VCaP (cell line): ENCODE measurements around the gene DEPP1.

Source experiments
- H3K27ac ChIP-seq: fragments of 450-650 bp; 2 replicates; pipeline ENCODE4 v1.5.1; 2017
- TF ChIP-seq, protein P1 (sequence below): fragments of 450-650 bp; conservative IDR thresholded peaks from 2 replicates; pipeline ENCODE4 v1.5.1; 2017; ENCODE audit warnings: mild to moderate bottlenecking, moderate library complexity

The DEPP1 gene

DNA sequence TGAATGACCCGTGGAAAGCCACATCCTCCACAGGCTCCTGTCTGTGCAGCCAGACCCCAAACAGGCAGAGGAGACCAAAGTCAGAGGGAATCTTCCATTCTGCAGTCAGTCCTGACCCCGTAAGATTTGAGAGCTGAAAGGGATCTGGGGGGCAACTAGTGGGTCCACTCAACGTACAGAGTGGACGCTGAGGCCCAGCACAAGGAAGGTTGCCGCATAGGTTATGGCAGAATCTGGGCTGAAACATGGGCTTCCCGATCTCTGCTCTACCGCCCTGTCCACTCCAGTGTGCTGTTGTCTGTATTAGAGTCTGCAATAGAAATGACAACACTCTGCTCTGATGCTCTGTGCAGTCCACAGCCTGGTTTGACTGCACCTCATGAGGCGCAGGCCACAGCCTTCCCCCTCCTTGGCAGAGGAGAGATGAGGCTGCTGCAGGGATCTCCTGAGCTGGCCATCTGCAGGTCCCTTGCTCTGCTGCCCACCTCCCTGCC lies 14.2 kb upstream of the DEPP1 start:
- no peak overlapping the region for H3K27ac ChIP-seq
- TF ChIP-seq, protein P1, sequence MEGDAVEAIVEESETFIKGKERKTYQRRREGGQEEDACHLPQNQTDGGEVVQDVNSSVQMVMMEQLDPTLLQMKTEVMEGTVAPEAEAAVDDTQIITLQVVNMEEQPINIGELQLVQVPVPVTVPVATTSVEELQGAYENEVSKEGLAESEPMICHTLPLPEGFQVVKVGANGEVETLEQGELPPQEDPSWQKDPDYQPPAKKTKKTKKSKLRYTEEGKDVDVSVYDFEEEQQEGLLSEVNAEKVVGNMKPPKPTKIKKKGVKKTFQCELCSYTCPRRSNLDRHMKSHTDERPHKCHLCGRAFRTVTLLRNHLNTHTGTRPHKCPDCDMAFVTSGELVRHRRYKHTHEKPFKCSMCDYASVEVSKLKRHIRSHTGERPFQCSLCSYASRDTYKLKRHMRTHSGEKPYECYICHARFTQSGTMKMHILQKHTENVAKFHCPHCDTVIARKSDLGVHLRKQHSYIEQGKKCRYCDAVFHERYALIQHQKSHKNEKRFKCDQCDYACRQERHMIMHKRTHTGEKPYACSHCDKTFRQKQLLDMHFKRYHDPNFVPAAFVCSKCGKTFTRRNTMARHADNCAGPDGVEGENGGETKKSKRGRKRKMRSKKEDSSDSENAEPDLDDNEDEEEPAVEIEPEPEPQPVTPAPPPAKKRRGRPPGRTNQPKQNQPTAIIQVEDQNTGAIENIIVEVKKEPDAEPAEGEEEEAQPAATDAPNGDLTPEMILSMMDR: no peak

DNA sequence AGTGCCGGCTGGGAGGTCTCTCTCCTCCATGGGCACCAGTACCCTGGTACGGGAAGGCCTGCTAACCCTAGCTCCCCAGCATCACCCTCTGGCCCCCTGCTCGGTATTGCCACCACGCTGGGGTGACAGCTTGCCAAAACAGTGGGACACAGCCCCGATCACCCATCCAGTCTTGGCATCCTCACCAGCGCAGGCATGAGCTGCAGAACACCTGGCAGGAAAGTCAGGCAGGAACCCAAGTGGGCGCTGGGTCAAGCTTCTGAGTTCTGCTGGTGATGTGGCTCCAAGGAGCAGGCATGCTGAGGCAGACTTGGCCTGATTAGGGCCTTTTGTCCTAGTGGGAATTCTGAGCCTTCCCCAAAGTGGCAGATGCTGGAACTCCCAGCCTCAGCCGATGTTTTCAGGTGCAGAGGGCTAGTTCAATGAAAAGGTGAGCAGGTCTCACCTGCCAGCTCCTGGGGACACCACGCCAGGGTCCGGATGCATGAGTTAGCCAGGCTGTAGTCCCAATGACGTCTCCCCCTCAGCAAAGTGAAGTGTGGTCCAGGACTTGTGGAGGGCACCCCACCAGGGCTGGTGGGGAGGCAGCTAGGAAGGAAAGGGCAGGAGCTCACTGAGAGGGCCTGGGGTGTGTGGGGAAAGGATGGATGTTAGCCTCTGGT lies 13.6 kb upstream of the DEPP1 start:
- TF ChIP-seq, protein P1: no peak
- H3K27ac ChIP-seq: no peak overlapping the region

DNA sequence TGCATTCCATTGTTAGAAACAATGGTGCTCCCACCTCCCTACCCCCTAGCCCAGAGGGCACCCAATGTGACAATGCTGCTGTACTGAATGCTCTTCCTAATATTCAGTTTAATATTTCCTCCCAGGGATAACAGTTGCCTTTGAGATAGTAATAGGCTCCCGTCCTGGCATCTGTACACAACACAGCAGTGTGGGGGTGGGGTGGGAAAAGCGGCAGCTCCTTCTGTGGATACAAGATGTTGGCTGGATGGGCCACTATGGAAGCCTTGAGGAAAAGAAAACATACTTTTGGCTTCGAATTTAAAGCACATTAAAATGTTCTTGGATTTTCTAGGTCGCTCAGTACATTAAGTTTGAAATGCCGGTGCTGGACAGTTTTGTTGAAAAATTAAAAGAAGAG lies 13.0 kb upstream of the DEPP1 start:
- TF ChIP-seq, protein P1: no peak
- H3K27ac ChIP-seq: no peak overlapping the region

DNA sequence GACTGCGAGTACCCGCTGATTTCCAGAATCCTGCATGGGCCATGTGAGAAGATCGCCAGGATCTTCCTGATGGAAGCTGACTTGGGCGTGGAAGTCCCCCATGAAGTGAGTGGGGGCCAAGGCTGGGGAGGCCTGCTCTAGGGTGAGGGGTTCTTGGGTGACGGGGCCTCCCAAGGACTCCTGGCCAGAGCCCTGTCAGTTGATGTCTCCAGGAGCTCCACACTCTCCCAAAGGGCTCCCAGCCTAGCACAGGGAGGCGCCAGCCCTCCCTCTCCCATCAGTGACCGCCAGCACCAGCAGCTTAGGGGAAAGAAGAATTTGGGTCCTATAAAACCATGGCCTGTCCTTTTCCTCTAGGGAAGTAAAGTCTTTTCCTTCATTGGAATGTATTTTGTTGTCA lies 12.4 kb upstream of the DEPP1 start:
- H3K27ac ChIP-seq: no peak overlapping the region
- TF ChIP-seq, protein P1: no peak

DNA sequence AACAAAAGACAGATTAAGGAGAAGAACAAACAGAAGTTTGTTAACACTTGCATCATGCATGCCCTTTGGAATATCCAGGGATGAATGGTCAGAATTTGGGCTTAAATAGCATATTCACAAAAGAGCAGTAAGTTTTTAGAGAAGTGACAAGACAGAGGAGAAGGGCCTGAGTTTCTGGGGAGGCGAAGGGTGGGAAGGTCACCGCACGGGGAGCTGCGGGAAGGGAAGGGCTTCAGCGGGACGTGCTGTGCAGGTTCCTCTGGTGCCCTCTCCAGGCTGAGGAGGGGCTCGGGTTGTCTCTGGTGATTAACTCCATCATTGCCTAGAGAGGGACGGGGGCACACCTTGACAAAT lies 11.7 kb upstream of the DEPP1 start:
- H3K27ac ChIP-seq: no peak overlapping the region
- TF ChIP-seq, protein P1: no peak

DNA sequence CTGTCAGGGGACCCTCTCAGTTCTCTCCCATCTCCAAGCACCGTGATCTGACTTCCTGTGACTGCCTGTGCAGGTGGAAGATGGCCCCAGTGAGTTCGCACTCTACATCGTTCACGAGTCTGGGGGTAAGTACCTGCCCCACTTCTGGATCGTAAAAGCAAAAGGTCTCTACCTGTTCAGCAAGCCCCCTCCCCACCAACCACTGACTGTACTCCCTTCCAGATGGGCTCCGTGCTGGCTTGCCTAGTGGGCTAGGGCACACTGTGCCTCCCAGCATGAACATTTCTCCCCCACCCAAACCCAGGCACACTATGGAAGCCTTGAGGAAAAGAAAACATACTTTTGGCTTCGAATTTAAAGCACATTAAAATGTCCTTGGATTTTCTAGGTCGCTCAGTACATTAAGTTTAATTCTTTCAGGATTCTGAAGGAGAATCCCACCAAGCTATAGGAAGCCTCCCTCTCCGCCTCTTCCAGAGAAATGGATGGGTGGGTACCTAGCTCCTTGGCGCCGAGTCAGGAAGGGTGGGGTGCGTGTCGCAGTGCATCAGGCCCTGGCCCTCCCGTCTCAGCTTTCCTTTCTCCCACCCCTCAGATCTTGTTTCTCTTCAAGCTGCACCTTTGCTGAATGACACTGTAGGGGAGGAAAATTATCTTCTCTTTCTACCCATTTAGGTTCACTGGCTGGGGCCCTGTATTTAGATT lies 11.1 kb upstream of the DEPP1 start:
- no peak overlapping the region for H3K27ac ChIP-seq
- TF ChIP-seq, protein P1: no peak

DNA sequence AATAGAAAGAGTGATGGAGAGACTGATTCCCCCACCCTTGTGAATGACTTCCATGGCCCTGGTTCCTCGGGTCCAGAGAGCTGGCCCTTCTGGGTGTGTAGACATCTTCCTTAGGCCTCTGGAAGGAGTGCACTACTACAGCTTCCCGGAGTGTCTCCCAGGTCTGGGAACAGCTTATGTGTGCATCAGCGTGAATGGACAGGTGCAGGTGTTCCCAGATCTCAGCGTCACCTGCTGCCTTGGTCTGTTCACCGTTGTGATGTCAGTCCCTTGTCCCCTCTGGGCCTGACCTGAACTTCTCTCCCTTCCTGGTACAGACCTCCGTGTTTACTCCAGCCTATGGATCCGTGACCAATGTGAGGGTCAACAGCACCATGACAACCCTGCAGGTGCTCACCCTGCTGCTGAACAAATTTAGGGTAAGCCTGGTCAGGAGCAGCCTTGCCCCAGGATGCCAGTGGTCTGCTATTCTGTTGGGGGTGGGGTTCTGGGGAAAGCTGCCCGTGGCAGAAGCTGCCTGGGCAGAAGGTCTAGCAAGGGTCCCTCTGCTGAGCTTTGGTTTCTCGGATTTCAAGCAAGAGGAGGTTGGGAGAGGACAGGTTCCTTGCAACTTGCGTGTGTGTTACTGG lies 10.5 kb upstream of the DEPP1 start:
- no peak overlapping the region for H3K27ac ChIP-seq
- TF ChIP-seq, protein P1: no peak
